Chondrocyte (in vitro differentiated cells): ENCODE measurements around the gene OCA2. TPM values are rescaled to one million over a fixed set of nuclear protein-coding genes. Genes with fewer than 3 reads are reported as not detected.

Experiments used
- DNase-seq: peaks from one replicate; pipeline ENCODE4 v3.0.0; 2021; ENCODE audit warnings: mixed read lengths, low spot score
- H3K27ac Mint-ChIP-seq: one replicate; pipeline ENCODE4 v1.8.0; 2021; ENCODE audit warnings: mild to moderate bottlenecking, moderate library complexity, mixed read lengths; ENCODE audit not compliant: unreplicated experiment
- H3K27me3 Mint-ChIP-seq: 2 replicates; pipeline ENCODE4 v1.8.0; 2021; ENCODE audit warnings: low read depth, mixed read lengths
- H3K36me3 Mint-ChIP-seq: 2 replicates; pipeline ENCODE4 v1.8.0; 2021; ENCODE audit warnings: low read depth, mixed read lengths
- H3K4me1 Mint-ChIP-seq: 2 replicates; pipeline ENCODE4 v1.8.0; 2021; ENCODE audit warnings: low read depth, mild to moderate bottlenecking, mixed read lengths
- H3K4me3 Mint-ChIP-seq: one replicate; pipeline ENCODE4 v1.8.0; 2021; ENCODE audit warnings: mild to moderate bottlenecking, moderate library complexity, mixed read lengths; ENCODE audit not compliant: unreplicated experiment
- H3K9me3 Mint-ChIP-seq: 2 replicates; pipeline ENCODE4 v1.8.0; 2021; ENCODE audit warnings: low read depth, mixed read lengths
- CTCF ChIP-seq: fragments of 200-600 bp; sonication (generic); IDR thresholded peaks from 2 replicates; pipeline ENCODE4 v1.5.0; 2021; ENCODE audit warnings: antibody characterized with exemption, mild to moderate bottlenecking, moderate library complexity
- total RNA-seq: library from RNA; stranded (reverse); gene quantifications from 3 replicates; pipeline ENCODE4 v1.2.1, GENCODE V29; 2021

OCA2 gene
- total RNA-seq, 1 donor from 2014 or later = 0.75 TPM

GRCh38 chr15:28027714-28028076 is 71.4 kb downstream of the OCA2 start:
- H3K36me3 Mint-ChIP-seq = no peaks in the 10 kb centered on the region
- no peak for DNase-seq
- H3K4me1 Mint-ChIP-seq = no peaks in the 10 kb centered on the region
- H3K27me3 Mint-ChIP-seq = no peaks in the 10 kb centered on the region
- no peak overlapping the region for H3K27ac Mint-ChIP-seq
- H3K4me3 Mint-ChIP-seq = no peak overlapping the region
- no peak for TF ChIP-seq CTCF
- H3K9me3 Mint-ChIP-seq = no peaks in the 10 kb centered on the region

GRCh38 chr15:28026764-28027713 is 72.1 kb downstream of the OCA2 start:
- H3K4me3 Mint-ChIP-seq = no peak overlapping the region
- no peaks in the 10 kb centered on the region for H3K27me3 Mint-ChIP-seq
- no peak overlapping the region for H3K27ac Mint-ChIP-seq
- H3K36me3 Mint-ChIP-seq = no peaks in the 10 kb centered on the region
- DNase-seq = no peak
- H3K9me3 Mint-ChIP-seq = no peaks in the 10 kb centered on the region
- peaks cover 2% of the 10 kb centered on the region for H3K4me1 Mint-ChIP-seq
- TF ChIP-seq CTCF = no peak

GRCh38 chr15:28026221-28026620 is 72.9 kb downstream of the OCA2 start:
- H3K27me3 Mint-ChIP-seq = no peaks in the 10 kb centered on the region
- H3K4me1 Mint-ChIP-seq = peaks cover 8% of the 10 kb centered on the region
- TF ChIP-seq CTCF = no peak
- no peak overlapping the region for H3K4me3 Mint-ChIP-seq
- no peak overlapping the region for H3K27ac Mint-ChIP-seq
- no peaks in the 10 kb centered on the region for H3K36me3 Mint-ChIP-seq
- no peaks in the 10 kb centered on the region for H3K9me3 Mint-ChIP-seq
- no peak for DNase-seq

- no peak overlapping the region for H3K4me3 Mint-ChIP-seq
- no peak for TF ChIP-seq CTCF
- H3K4me1 Mint-ChIP-seq = peaks cover 12% of the 10 kb centered on the region
- H3K36me3 Mint-ChIP-seq = no peaks in the 10 kb centered on the region
- H3K27me3 Mint-ChIP-seq = no peaks in the 10 kb centered on the region
- H3K27ac Mint-ChIP-seq = no peak overlapping the region
- no peaks in the 10 kb centered on the region for H3K9me3 Mint-ChIP-seq
- DNase-seq = no peak
Observed at GRCh38 chr15:28025413-28025812, 73.7 kb downstream of the OCA2 start.

GRCh38 chr15:28024889-28025250 is 74.2 kb downstream of the OCA2 start:
- H3K4me3 Mint-ChIP-seq = no peak overlapping the region
- peaks cover 15% of the 10 kb centered on the region for H3K4me1 Mint-ChIP-seq
- no peak overlapping the region for H3K27ac Mint-ChIP-seq
- H3K27me3 Mint-ChIP-seq = no peaks in the 10 kb centered on the region
- DNase-seq = no peak
- TF ChIP-seq CTCF = no peak
- H3K9me3 Mint-ChIP-seq = no peaks in the 10 kb centered on the region
- H3K36me3 Mint-ChIP-seq = no peaks in the 10 kb centered on the region
